A549 (cell line): ENCODE measurements around the gene IGFALS. TPM values are rescaled to one million over a fixed set of nuclear protein-coding genes. Genes with fewer than 3 reads are reported as not detected.

Experiments used
- ATAC-seq, 2 experiments: fragments of 200-7000 bp in 1 of 2; fragments of >200 bp in 1 of 2; cut with Nextera tagmentation in 1 of 2; cut with Tn5 transposase in 1 of 2; 3 replicates each; pipeline versions ENCODE4 v1.8.0 to v1.9.1; 2018 to 2020; ENCODE audit warnings: mild to moderate bottlenecking in 1 of 2, moderate library complexity in 1 of 2
- CTCF ChIA-PET: fragments of 300-600 bp; sonication (Branson Sonifier 250); formaldehyde crosslinking; extraction: SDS; loops from one replicate; lab custom pipeline; 2021; ENCODE audit warnings: antibody characterized with exemption, inconsistent platforms; lab: Yijun Ruan, JAX
- POLR2A ChIA-PET: fragments of 350-600 bp; formaldehyde crosslinking; extraction: SDS; loops from one replicate; lab custom pipeline; 2021; ENCODE audit warnings: antibody characterized with exemption, inconsistent platforms; lab: Yijun Ruan, JAX
- DNase-seq, 2 experiments: peaks; one replicate each; pipeline versions ENCODE4 v3.0.0 to v3.0.0-alpha.2; 2011 to 2016; ENCODE audit warnings: low read depth in 1 of 2, low spot score in 1 of 2
- FAIRE-seq: peaks from 2 replicates; lab custom pipeline; 2011; peaks lifted over from hg19 to GRCh38; lab: Jason Lieb, UNC
- H3K27ac ChIP-seq, 2 experiments: fragments of >200 bp; sonication (Bioruptor Twin); formaldehyde crosslinking; 3 replicates each; pipeline ENCODE4 v1.5.1; 2016 to 2017
- H3K4me1 ChIP-seq: fragments of >200 bp; sonication (Bioruptor Twin); formaldehyde crosslinking; 3 replicates; pipeline ENCODE4 v1.6.1; 2016
- H3K4me2 ChIP-seq: fragments of >200 bp; sonication (Bioruptor Twin); formaldehyde crosslinking; 3 replicates; pipeline ENCODE4 v1.6.1; 2016
- H3K4me3 ChIP-seq: fragments of >200 bp; sonication (Bioruptor Twin); formaldehyde crosslinking; 3 replicates; pipeline ENCODE4 v1.5.1; 2016
- H3K9me3 ChIP-seq: fragments of >200 bp; sonication (Bioruptor Twin); formaldehyde crosslinking; 3 replicates; pipeline ENCODE4 v1.6.1; 2016
- CBX8 ChIP-seq: fragments of 200-600 bp; sonication (generic); IDR thresholded peaks from 2 replicates; pipeline ENCODE4 v1.6.1; 2016
- CHD4 ChIP-seq: fragments of 200-600 bp; sonication (generic); IDR thresholded peaks from 2 replicates; pipeline ENCODE4 v1.6.1; 2016; ENCODE audit warnings: antibody characterized with exemption, mild to moderate bottlenecking, borderline replicate concordance
- E2F6 ChIP-seq: IDR thresholded peaks from 2 replicates; pipeline ENCODE4 v1.6.1; 2012; ENCODE audit warnings: low read depth, borderline replicate concordance
- EP300 ChIP-seq, 2 experiments: fragments of >200 bp; sonication (Bioruptor Twin); formaldehyde crosslinking; IDR thresholded peaks; 2 replicates in 1 of 2; 3 replicates in 1 of 2; pipeline ENCODE4 v1.6.1; 2016 to 2017
- ESRRA ChIP-seq: fragments of 150-350 bp; IDR thresholded peaks from 2 replicates; pipeline ENCODE4 v1.6.1; 2014; ENCODE audit warnings: mild to moderate bottlenecking, low read length, borderline replicate concordance
- FOSB ChIP-seq: fragments of 250-450 bp; sonication (Bioruptor Pico); IDR thresholded peaks from 2 replicates; pipeline ENCODE4 v1.5.0; 2020; ENCODE audit warnings: mild to moderate bottlenecking, moderate library complexity
- FOSL2 ChIP-seq, 2 experiments: fragments of 450-650 bp in 1 of 2; fragments of >200 bp in 1 of 2; sonication (Bioruptor Twin) in 1 of 2; formaldehyde crosslinking; IDR thresholded peaks; 2 replicates each; pipeline versions ENCODE4 v1.5.0 to v1.6.1; 2016 to 2020; ENCODE audit warnings: mild to moderate bottlenecking in 1 of 2, moderate library complexity in 1 of 2
- HDAC2 ChIP-seq: fragments of 200-600 bp; sonication (generic); IDR thresholded peaks from 2 replicates; pipeline ENCODE4 v1.6.1; 2016
- KDM5A ChIP-seq: fragments of 200-600 bp; sonication (generic); IDR thresholded peaks from 2 replicates; pipeline ENCODE4 v1.6.1; 2016; ENCODE audit warnings: antibody characterized with exemption, mild to moderate bottlenecking
- MAFK ChIP-seq: fragments of 450-650 bp; IDR thresholded peaks from 2 replicates; pipeline ENCODE4 v1.6.1; 2014; ENCODE audit not compliant: partially characterized antibody
- NR3C1 ChIP-seq: fragments of >200 bp; sonication (Bioruptor Twin); formaldehyde crosslinking; IDR thresholded peaks from 3 replicates; pipeline ENCODE4 v1.6.1; 2017
- PHF8 ChIP-seq: fragments of 200-600 bp; sonication (generic); IDR thresholded peaks from 2 replicates; pipeline ENCODE4 v1.6.1; 2016; ENCODE audit warnings: low read depth, mild to moderate bottlenecking, antibody characterized with exemption, moderate library complexity, borderline replicate concordance
- RAD21 ChIP-seq, 2 experiments: fragments of >200 bp in 1 of 2; sonication (Bioruptor Twin) in 1 of 2; formaldehyde crosslinking in 1 of 2; IDR thresholded peaks in 1 of 2; conservative IDR thresholded peaks in 1 of 2; 2 replicates in 1 of 2; 3 replicates in 1 of 2; pipeline ENCODE4 v1.6.1; 2012 to 2018; ENCODE audit warnings: inconsistent platforms in 1 of 2
- RCOR1 ChIP-seq: fragments of 150-350 bp; IDR thresholded peaks from 2 replicates; pipeline ENCODE4 v1.6.1; 2014; ENCODE audit warnings: antibody characterized with exemption, low read length, low read depth
- RFX5 ChIP-seq: fragments of 450-650 bp; IDR thresholded peaks from 2 replicates; pipeline ENCODE4 v1.7.1; 2014; ENCODE audit warnings: antibody characterized with exemption, mild to moderate bottlenecking, moderate library complexity
- SMC3 ChIP-seq: fragments of >200 bp; sonication (Bioruptor Twin); formaldehyde crosslinking; IDR thresholded peaks from 3 replicates; pipeline ENCODE4 v1.6.1; 2018; ENCODE audit warnings: inconsistent platforms
- TFCP2L1 ChIP-seq: fragments of 250-450 bp; sonication (Bioruptor Pico); IDR thresholded peaks from 2 replicates; pipeline ENCODE4 v1.5.0; 2021; ENCODE audit warnings: mild to moderate bottlenecking
- TP53 ChIP-seq: fragments of 250-450 bp; sonication (Bioruptor Pico); IDR thresholded peaks from 2 replicates; pipeline ENCODE4 v1.5.0; 2021; ENCODE audit warnings: mild to moderate bottlenecking, moderate library complexity
- ZFP36 ChIP-seq: fragments of 450-650 bp; IDR thresholded peaks from 2 replicates; pipeline ENCODE4 v1.6.1; 2014; ENCODE audit warnings: borderline replicate concordance; ENCODE audit not compliant: partially characterized antibody
- WGBS: methylation state at CpG from one replicate; pipeline ENCODE4 v1.1.6; 2017; ENCODE audit errors: missing lambda C conversion rate; 5-methylcytosine and 5-hydroxymethylcytosine counted together
- polyA plus RNA-seq, 4 experiments: library from polyadenylated mRNA; depleted of rRNA in 3 of 4; stranded (reverse); fragments of >200 nt; fragmentation: RNase III in 1 of 4; extraction: RNeasy Plus Mini Kit Qiagen cat#74134 plus additional on column Dnase treatment in 1 of 4; gene quantifications; 2 replicates in 3 of 4; 3 replicates in 1 of 4; pipeline ENCODE4 v1.2.3, GENCODE V29; 2011 to 2017
- TF ChIP-seq, protein P1 (sequence below): fragments of 250-450 bp; sonication (Bioruptor Pico); IDR thresholded peaks from 2 replicates; pipeline ENCODE4 v1.5.0; 2020; ENCODE audit warnings: low read depth, mild to moderate bottlenecking, moderate library complexity
- TF ChIP-seq, protein P2 (sequence below): fragments of >200 bp; sonication (Bioruptor Twin); formaldehyde crosslinking; IDR thresholded peaks from 3 replicates; pipeline ENCODE4 v1.5.1; 2016
- TF ChIP-seq, protein P3 (sequence below): IDR thresholded peaks from 2 replicates; pipeline ENCODE4 v1.6.1; 2012
- TF ChIP-seq, protein P4 (sequence below): fragments of >200 bp; sonication (Bioruptor Twin); formaldehyde crosslinking; IDR thresholded peaks from 2 replicates; pipeline ENCODE4 v1.6.1; 2016
- TF ChIP-seq, protein P5 (sequence below): fragments of 250-450 bp; sonication (Bioruptor Pico); IDR thresholded peaks from 2 replicates; pipeline ENCODE4 v1.5.0; 2021; ENCODE audit warnings: mild to moderate bottlenecking, moderate library complexity, borderline replicate concordance
- TF ChIP-seq, protein P6 (sequence below): fragments of 450-650 bp; IDR thresholded peaks from 2 replicates; pipeline ENCODE4 v1.6.1; 2014; ENCODE audit warnings: antibody characterized with exemption

IGFALS gene
- polyA plus RNA-seq, 2 of the 4 experiments (the other 2 are of a cell fraction), result 0.08 TPM; not detected in 1

DNA sequence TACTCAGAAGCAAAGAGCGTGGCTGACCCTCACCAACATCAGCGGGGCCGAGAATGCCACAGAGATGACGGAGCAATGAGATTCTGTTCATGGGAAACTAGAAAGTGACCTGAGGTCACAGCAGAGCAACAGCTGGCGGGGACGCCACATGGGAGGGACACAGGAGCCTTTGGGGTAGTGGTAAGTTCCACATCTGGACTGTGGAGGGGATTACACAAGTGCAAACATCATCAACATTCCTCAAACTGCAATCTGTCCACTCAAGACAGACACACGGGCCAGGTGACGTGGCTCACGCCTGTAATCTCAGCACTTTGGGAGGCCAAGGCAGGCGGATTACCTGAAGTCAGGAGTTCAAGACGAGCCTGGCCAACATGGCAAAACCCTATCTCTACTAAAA lies 22.0 kb upstream of the IGFALS start:
- H3K4me1 ChIP-seq, result peaks cover 10% of the 10 kb centered on the region; the same call in 1 of the 3 replicates
- no peak for ATAC-seq
- no peak overlapping the region for H3K4me2 ChIP-seq
- no peak for TF ChIP-seq NR3C1
- no peak for TF ChIP-seq TFCP2L1 (CRISPR knock-in tag)
- TF ChIP-seq ESRRA, result no peak
- TF ChIP-seq, protein P1, sequence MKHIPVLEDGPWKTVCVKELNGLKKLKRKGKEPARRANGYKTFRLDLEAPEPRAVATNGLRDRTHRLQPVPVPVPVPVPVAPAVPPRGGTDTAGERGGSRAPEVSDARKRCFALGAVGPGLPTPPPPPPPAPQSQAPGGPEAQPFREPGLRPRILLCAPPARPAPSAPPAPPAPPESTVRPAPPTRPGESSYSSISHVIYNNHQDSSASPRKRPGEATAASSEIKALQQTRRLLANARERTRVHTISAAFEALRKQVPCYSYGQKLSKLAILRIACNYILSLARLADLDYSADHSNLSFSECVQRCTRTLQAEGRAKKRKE (CRISPR knock-in tag), result no peak
- no peak for TF ChIP-seq PHF8
- TF ChIP-seq, all 56 proteins: peak for 0
- ChIA-PET CTCF (no interaction called here), POLR2A (no interaction called here)
- no peak overlapping the region for H3K4me3 ChIP-seq
- WGBS, result 97% methylated on average over 11 of the region's 11 CpGs
- H3K27ac ChIP-seq, result no peak overlapping the region
- FAIRE-seq, result no peak
- no peaks in the 10 kb centered on the region for H3K9me3 ChIP-seq
- no peak for DNase-seq

- Histone ChIP-seq H3K4me1 (peaks cover 10% of the 10 kb centered on the region; the same call in 1 of the 3 replicates), H3K27ac (peak overlapping the region in 1 of 2 experiments; percentile 30; a peak in 1 of 6 replicates), H3K9me3 (no peaks in the 10 kb centered on the region), H3K4me2 (peak overlapping the region; percentile 41; the same call in 2 of the 3 replicates), H3K4me3 (no peak overlapping the region)
- WGBS, result 19% methylated on average over 17 of the region's 17 CpGs
- FAIRE-seq, result no peak
- POLR2A ChIA-PET, result no interaction called here
- CTCF ChIA-PET, result interaction anchor here (0.6 to 4.0 kb wide), 15 partner anchors 8 to 449 kb away, joined by 3 to 15 read pairs (median 4); partner anchors contain the start of genes HAGH, MAPK8IP3 and MRPS34
- no peak for TF ChIP-seq KDM5A
- 0 out of 2 replicates have a peak, but pooled peaks have one; percentile 19 for TF ChIP-seq E2F6
- TF ChIP-seq SMC3, result peak; percentile 43
- TF ChIP-seq, protein P2, sequence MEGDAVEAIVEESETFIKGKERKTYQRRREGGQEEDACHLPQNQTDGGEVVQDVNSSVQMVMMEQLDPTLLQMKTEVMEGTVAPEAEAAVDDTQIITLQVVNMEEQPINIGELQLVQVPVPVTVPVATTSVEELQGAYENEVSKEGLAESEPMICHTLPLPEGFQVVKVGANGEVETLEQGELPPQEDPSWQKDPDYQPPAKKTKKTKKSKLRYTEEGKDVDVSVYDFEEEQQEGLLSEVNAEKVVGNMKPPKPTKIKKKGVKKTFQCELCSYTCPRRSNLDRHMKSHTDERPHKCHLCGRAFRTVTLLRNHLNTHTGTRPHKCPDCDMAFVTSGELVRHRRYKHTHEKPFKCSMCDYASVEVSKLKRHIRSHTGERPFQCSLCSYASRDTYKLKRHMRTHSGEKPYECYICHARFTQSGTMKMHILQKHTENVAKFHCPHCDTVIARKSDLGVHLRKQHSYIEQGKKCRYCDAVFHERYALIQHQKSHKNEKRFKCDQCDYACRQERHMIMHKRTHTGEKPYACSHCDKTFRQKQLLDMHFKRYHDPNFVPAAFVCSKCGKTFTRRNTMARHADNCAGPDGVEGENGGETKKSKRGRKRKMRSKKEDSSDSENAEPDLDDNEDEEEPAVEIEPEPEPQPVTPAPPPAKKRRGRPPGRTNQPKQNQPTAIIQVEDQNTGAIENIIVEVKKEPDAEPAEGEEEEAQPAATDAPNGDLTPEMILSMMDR, result peak; percentile 62
- TF ChIP-seq, protein P3, sequence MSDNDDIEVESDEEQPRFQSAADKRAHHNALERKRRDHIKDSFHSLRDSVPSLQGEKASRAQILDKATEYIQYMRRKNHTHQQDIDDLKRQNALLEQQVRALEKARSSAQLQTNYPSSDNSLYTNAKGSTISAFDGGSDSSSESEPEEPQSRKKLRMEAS, result peak; percentile 82
- TF ChIP-seq RAD21 (conservative IDR thresholded peaks at IDR 0.05 in 1 of 2, IDR thresholded peaks at IDR 0.05 in 1 of 2), result peak; percentile 65 to 80
- no peak for TF ChIP-seq FOSB (CRISPR knock-in tag)
- peak; percentile 94 to 96 for ATAC-seq
- DNase-seq, result peak; percentile 66 to 80
Measured at GRCh38 chr16:1812732-1813163, 19.2 kb upstream of the IGFALS start.

DNA sequence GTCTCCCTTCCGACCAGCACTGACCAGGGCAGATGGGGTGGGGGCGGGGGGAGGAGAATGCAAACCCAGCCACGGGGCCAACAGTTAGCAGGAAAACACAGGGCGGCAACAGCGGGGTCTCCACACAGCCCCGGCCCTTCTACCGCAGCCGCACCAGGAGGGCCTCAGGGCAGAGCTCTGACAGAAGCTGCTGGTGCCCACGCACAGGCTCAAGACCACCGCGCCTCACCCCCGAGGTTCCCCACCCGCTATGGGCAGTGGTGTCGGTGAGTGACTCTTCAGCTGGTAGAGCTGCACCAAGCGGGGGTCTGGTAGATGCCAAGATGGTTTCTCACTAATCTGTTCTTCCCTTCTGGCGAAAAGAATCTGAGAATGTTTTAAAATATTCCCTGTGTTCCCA lies 17.0 kb upstream of the IGFALS start:
- ChIA-PET CTCF (interaction anchor here (0.6 to 4.0 kb wide), 6 partner anchors 9 to 139 kb away, joined by 3 to 15 read pairs (median 4); no protein-coding TSS in a partner anchor), POLR2A (interaction anchor here (1.0 kb wide), 1 partner anchor 28 kb away, joined by 3 read pairs; the partner anchor contains the start of genes NUBP2 and SPSB3)
- Histone ChIP-seq H3K4me2 (no peak overlapping the region), H3K4me3 (no peak overlapping the region), H3K9me3 (no peaks in the 10 kb centered on the region), H3K4me1 (peaks cover 10% of the 10 kb centered on the region; the same call in 1 of the 3 replicates), H3K27ac (no peak overlapping the region)
- DNase-seq (no peak), FAIRE-seq (no peak), ATAC-seq (no peak)
- TF ChIP-seq ZFP36, result no peak
- TF ChIP-seq, protein P4, sequence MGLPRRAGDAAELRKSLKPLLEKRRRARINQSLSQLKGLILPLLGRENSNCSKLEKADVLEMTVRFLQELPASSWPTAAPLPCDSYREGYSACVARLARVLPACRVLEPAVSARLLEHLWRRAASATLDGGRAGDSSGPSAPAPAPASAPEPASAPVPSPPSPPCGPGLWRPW, result no peak
- TF ChIP-seq CBX8, result no peak
- no peak for TF ChIP-seq E2F6
- TF ChIP-seq CHD4, result no peak
- TF ChIP-seq HDAC2, result no peak
- no peak for TF ChIP-seq RFX5
- TF ChIP-seq, protein P3, result no peak
- TF ChIP-seq TP53 (CRISPR knock-in tag), result no peak
- no peak for TF ChIP-seq EP300 (IDR thresholded peaks at IDR 0.05)
- TF ChIP-seq FOSB (CRISPR knock-in tag), result no peak
- TF ChIP-seq, protein P5, sequence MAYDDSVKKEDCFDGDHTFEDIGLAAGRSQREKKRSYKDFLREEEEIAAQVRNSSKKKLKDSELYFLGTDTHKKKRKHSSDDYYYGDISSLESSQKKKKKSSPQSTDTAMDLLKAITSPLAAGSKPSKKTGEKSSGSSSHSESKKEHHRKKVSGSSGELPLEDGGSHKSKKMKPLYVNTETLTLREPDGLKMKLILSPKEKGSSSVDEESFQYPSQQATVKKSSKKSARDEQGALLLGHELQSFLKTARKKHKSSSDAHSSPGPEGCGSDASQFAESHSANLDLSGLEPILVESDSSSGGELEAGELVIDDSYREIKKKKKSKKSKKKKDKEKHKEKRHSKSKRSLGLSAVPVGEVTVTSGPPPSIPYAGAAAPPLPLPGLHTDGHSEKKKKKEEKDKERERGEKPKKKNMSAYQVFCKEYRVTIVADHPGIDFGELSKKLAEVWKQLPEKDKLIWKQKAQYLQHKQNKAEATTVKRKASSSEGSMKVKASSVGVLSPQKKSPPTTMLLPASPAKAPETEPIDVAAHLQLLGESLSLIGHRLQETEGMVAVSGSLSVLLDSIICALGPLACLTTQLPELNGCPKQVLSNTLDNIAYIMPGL (CRISPR knock-in tag), result no peak
- TF ChIP-seq, protein P6, sequence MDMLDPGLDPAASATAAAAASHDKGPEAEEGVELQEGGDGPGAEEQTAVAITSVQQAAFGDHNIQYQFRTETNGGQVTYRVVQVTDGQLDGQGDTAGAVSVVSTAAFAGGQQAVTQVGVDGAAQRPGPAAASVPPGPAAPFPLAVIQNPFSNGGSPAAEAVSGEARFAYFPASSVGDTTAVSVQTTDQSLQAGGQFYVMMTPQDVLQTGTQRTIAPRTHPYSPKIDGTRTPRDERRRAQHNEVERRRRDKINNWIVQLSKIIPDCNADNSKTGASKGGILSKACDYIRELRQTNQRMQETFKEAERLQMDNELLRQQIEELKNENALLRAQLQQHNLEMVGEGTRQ, result no peak
- no peak for TF ChIP-seq MAFK
- no peak for TF ChIP-seq RCOR1
- TF ChIP-seq FOSL2 (IDR thresholded peaks at IDR 0.05), result no peak
- TF ChIP-seq FOSL2 (CRISPR knock-in tag; IDR thresholded peaks at IDR 0.05), result no peak
- WGBS, result 91% methylated on average over 14 of the region's 16 CpGs
